ENCODE data around the gene TPST1. TPM values are rescaled to one million over a fixed set of nuclear protein-coding genes. Genes with fewer than 3 reads are reported as not detected.

TPST1 gene
- total RNA-seq, 1 donor from 2014 or later, result 21.8 TPM

DNA sequence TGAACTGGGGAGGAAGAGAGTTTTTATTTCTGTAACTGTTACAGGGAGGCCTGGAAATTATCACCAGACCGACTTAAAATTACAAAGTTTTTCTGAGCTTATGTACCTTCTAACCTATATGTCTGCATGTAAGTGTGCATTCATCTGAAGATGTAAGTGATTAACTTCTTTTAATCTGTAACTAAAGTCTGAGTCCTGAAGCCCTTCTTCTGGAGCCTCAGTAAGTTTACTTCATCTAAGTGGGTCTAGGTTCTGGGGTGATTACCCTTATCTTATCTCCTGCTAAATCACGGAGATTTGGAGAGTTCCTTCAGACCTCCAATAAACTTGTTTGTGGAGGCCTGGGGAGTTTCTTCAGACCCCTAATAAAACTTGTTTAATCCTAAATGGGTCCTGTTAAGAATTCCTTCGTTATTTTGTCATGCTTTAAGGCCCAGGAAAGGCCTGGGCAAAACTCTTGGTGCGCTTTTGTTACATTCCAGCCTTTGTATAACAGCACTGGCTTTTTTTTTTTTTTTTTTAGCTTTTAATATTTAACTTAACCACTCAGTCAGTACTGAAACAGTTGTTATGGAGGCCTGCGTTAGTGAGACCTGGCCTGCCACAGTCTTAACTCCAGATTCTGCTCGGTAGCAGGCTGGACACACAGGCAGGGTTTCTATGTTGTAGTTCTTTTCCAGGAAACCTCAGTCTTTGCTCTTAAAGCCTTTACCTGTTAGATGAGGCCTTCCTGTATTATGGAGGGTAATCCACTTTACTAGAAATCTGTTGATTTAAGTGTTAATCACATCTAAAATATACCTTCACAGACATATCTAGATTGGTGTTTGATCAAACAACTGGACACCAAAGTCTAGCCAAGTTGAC, 33.0 kb downstream of the TPST1 start:
- no peak for DNase-seq (ENCODE audit: low spot score)

DNA sequence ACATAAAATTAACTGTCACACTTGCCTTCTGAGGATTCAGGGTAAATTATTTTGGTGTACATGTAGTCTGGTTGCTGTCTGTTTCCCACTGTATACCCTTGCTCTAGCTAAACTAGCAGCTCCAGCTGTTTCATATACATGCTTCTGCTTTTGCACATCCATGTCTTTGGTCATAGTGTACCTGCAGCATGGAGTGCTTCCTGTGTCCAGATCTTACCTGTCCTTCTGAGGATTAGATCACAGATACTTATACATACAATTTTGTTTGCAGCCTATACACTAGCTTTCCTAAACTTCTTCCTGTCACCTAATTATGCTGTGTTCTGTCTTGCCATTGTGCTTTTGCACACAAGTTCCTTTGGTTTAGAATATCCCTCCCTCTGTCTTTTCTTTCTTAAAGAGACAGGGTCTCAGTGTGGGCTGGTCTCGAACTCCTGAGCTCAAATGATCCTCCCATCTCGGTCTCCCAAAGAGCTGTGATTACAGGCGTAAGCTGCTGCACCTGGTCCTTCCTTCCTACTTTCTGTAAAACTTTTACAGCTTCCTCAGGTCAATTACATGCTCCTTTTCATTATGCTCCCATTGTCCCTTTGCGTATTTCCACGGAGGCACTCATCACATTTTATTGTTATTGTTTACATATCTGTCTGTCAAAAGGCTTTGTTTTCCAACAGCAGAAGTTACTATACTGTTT, 33.8 kb downstream of the TPST1 start:
- no peak for DNase-seq (ENCODE audit: low spot score)

GRCh38 chr7:66239467-66239856, 34.3 kb downstream of the TPST1 start:
- no peak for DNase-seq (ENCODE audit: low spot score)

DNA sequence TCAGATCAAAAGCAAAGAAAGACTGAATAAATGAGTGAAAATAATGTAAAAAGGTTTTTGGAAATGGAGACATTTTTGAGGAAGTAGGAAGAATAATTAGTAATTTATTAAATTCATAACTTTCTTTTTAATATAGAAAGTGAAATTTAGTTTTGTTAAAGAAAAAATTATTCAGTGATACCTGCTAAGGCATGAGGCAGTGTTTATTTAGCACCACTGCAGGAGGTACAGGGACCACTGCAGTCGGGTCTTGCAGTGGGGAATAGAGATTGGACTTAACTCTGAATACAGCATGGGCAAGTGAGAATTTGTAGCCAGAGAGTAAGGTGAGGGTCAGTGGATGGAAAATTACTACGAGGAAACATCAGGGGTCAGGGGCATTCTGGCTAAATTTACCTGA, 39.9 kb downstream of the TPST1 start:
- DNase-seq (ENCODE audit: low spot score), result no peak

GRCh38 chr7:66246554-66247171, 41.5 kb downstream of the TPST1 start:
- no peak for DNase-seq (ENCODE audit: low spot score)

DNA sequence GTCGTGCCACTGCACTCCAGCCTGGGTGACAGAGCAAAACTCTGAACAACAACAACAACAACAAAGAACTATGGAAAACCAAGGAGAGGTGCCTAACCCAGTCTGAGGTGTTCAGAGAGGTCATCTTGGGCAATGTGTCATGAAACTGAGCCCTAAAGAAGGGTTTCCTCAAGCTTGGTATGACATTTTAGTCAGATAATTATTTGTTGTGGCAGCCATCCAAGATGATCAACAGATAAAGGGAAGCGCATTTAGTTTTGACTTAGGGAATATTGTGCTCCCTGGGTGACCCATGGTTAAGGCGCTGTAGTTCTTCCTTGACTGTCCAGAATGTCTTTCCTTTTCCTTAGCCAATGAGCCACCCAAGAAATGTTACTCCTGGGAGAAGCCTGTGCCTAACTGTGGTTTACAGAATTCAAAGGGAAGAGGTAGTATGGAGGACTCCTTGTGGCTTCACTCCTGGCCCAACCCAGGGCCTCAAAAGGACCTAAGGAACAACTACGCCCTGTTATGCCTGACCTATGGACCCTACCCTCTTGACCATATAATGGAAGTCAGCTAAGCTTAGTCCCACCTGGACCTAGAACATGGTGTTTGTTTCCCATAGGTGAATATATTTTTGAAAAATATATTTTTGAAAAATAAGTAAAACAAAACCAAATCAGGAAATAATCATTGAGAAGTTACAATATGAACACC, 42.4 kb downstream of the TPST1 start:
- no peak for DNase-seq (ENCODE audit: low spot score)

DNA sequence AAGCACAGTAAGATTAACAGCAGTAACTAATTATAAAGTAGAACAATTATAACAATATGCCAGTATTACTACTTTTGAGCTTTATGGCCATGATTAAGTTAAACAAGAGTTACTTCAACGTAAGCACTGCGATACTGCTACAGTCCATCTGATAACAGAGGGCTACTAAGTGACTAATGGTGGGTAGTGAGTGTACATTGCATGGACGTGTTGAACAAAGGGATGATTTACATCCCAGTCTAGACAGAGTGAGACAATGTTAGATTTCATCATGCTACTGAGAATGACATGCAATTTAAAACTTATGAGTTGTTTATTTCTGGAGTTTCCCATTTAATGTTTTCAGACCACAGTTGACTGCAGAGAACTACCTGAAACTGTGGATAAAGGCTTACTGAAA, 45.6 kb downstream of the TPST1 start:
- no peak for DNase-seq (ENCODE audit: low spot score)

- no peak for DNase-seq (ENCODE audit: low spot score)
Observed at GRCh38 chr7:66255534-66256100, 50.5 kb downstream of the TPST1 start.

GRCh38 chr7:66256281-66256680, 51.1 kb downstream of the TPST1 start:
- no peak for DNase-seq (ENCODE audit: low spot score)

DNA sequence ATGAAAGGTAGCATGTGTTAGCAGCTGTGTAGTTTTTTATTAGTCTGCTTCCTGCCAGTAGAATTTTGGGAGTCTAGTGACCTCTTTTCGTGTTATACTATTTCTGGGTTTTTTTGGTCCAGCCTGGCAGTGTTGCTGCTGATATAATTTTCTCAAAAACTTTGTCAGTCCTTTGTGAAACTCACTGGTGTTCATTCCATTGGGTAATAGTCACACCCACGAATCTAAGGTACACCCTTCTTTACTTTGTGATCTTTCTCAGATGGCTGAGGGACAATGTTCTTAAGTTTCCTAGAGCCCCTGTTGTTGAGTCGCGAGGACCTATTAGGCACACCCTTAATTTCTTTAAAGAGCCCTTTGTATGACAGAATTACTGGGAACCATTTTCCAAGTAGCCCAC, 52.3 kb downstream of the TPST1 start:
- no peak for DNase-seq (ENCODE audit: low spot score)

- DNase-seq (ENCODE audit: low spot score), result no peak
Observed at GRCh38 chr7:66258409-66258808, 53.3 kb downstream of the TPST1 start.

DNA sequence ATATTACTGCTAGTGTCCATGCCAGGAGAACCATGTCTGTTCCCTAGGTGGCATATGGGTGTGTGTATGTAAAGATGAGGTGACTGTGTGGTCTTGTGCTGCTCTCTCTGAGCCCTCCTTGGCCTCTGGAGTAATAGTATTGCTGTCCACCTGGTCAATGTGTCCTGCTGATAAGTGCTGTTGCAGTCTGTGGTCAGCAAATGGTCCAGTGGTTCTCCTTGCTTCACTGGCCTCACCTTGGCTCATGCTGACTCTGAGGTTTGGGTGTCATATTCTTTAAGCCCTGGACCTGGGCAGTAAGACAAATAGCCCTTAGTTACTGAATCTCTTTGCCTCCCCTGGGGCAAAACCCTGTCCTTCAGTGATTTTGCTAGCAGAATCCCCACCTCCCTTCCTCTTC, 56.8 kb downstream of the TPST1 start:
- DNase-seq (ENCODE audit: low spot score), result no peak

DNA sequence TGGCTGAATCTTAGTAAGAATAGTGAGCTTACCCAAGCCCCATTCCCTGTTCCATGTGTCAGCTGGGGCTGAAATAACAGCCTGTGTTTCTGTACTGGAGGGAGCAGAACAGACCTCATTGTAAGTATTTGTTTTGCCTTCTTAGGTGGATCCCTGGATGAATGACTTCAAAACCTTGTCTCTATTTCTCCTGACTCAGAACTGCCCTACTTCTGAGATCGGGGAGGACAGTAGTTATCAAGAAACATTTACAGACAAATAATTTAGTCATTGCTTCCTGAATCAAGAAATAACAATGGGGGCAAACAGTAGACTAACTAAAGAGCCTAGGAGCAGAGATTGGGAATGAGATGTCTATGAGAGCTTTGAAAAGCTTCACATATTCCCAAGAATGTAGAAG, 58.8 kb downstream of the TPST1 start:
- DNase-seq (ENCODE audit: low spot score), result no peak

GRCh38 chr7:66265566-66265965, 60.4 kb downstream of the TPST1 start:
- DNase-seq (ENCODE audit: low spot score), result no peak

DNA sequence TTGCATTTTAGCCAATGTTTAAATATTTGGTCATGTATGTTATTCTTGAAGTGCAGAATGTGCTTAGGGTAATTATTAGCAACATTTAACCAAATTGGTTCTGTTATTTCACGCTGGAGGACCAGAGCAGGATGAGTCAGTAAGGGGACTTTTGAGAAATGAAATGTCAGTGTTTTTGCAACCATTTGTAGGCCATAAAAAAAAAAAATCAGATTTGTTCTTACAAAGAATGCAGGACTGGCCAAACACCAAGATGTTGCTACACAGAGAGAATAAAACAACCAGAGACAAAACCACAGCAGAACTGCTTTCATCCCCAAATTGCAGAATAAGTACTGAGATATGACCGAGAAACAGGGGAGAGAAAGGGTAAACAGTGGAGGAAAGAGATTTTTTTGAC, 62.1 kb downstream of the TPST1 start:
- DNase-seq (ENCODE audit: low spot score), result no peak

DNA sequence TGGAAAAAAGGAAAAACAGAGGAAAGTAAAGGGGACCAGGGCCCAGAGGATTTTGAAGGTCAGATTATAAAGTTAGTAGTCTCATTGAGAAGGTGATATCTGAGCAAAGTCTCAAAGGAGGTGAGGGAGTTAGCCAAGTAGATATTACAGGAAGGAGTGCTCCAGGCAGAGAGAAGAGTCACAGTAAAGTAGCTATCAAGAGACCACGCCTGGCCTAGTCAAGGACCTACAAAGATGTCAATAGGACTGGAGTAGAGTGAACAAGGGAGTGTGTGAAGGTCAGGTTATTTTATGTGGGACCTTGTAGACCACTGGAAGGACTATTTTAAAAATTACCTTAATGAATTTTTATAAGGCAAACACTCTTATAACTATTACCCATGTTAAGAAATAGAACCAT, 64.8 kb downstream of the TPST1 start:
- no peak for DNase-seq (ENCODE audit: low spot score)

- DNase-seq (ENCODE audit: low spot score), result no peak
Observed at GRCh38 chr7:66272321-66272720, 67.2 kb downstream of the TPST1 start.

- no peak for DNase-seq (ENCODE audit: low spot score)
Observed at GRCh38 chr7:66276363-66276762, 71.2 kb downstream of the TPST1 start.

DNA sequence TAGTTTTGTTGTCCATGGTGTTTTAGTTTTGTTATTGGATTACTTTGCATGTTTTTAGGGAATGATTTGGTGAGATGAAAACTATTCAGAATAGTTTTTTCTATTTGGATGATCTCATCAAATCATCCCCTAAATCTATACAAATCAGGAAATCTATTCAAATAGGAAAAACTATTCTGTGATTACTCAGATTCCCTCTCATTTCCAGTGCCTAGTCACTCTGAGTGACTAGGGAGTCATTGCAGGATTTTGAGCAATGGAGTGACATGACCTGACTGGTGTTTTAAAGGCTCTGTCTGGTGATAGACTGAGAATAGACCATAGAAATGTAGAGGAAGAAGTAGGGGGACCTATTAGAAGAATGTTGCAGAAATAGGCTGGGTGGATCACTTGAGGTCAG, 72.4 kb downstream of the TPST1 start:
- no peak for DNase-seq (ENCODE audit: low spot score)

DNA sequence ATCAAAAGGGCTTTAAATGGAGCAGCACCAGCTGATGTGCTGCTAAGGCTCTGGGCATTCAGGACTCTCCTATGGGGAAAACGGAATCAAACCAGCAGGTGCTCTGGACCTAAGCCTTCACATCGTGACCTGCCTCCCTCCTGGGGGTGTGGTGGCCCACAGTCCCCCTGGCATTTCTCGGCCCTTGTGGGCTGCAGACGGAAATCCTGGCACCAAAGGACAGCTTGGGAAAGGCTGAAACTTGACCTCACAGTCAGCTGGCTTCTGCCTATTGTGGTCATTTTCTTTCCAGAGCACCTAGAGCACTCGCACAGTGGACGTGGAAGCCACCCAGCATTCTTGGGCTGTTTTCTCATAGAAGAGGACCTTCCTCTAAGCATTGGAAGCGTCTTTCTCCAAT, 74.8 kb downstream of the TPST1 start:
- no peak for DNase-seq (ENCODE audit: low spot score)

Measured in mesenteric fat pad (tissue), 1 donor.